Prostate gland (tissue), 2 donors: ENCODE results near the gene RINL.

Experiments used
- POLR2A ChIP-seq: fragments of 450-650 bp; IDR thresholded peaks from one replicate; pipeline ENCODE4 v1.6.1; 2016; ENCODE audit warnings: antibody characterized with exemption, mild to moderate bottlenecking
- TF ChIP-seq, protein P1 (sequence below), 4 experiments: fragments of 200-600 bp in 2 of 4; fragments of 450-650 bp in 2 of 4; sonication (generic) in 2 of 4; IDR thresholded peaks; 1 replicate in 3 of 4; 2 replicates in 1 of 4; pipeline ENCODE4 v1.5.1; 2016 to 2019; ENCODE audit warnings: antibody characterized with exemption in 4 of 4, mild to moderate bottlenecking in 2 of 4, moderate library complexity in 2 of 4

- no peak for TF ChIP-seq POLR2A
- TF ChIP-seq, protein P1, sequence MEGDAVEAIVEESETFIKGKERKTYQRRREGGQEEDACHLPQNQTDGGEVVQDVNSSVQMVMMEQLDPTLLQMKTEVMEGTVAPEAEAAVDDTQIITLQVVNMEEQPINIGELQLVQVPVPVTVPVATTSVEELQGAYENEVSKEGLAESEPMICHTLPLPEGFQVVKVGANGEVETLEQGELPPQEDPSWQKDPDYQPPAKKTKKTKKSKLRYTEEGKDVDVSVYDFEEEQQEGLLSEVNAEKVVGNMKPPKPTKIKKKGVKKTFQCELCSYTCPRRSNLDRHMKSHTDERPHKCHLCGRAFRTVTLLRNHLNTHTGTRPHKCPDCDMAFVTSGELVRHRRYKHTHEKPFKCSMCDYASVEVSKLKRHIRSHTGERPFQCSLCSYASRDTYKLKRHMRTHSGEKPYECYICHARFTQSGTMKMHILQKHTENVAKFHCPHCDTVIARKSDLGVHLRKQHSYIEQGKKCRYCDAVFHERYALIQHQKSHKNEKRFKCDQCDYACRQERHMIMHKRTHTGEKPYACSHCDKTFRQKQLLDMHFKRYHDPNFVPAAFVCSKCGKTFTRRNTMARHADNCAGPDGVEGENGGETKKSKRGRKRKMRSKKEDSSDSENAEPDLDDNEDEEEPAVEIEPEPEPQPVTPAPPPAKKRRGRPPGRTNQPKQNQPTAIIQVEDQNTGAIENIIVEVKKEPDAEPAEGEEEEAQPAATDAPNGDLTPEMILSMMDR (IDR thresholded peaks at IDR 0.05): no peak
Measured at GRCh38 chr19:38890686-38891085, 12.6 kb upstream of the RINL start.
